K562 (cell line): ENCODE data around the gene PPP4R4. TPM values are rescaled to one million over a fixed set of nuclear protein-coding genes. Genes with fewer than 3 reads are reported as not detected.

Experiments used
- CREBBP ChIP-seq: IDR thresholded peaks from one replicate; pipeline ENCODE4 v1.6.1; 2012; ENCODE audit warnings: low read depth, mild to moderate bottlenecking, control low read depth, inconsistent platforms, low read length
- ETS2 ChIP-seq: IDR thresholded peaks from 2 replicates; pipeline ENCODE4 v1.6.1; 2016; ENCODE audit warnings: borderline replicate concordance, missing genetic modification characterization, mild to moderate bottlenecking, moderate library complexity, missing compliant biosample characterization; ENCODE audit not compliant: poor library complexity, severe bottlenecking
- FOSL1 ChIP-seq: fragments of 200-800 bp; sonication (Bioruptor generic); conservative IDR thresholded peaks from 2 replicates; pipeline ENCODE4 v1.6.1; 2016; ENCODE audit warnings: missing genetic modification characterization, missing compliant biosample characterization
- MGA ChIP-seq: fragments of 450-650 bp; IDR thresholded peaks from 2 replicates; pipeline ENCODE4 v1.6.1; 2016; ENCODE audit warnings: mild to moderate bottlenecking, moderate library complexity
- PTBP1 ChIP-seq: fragments of 200-400 bp; formaldehyde crosslinking; IDR thresholded peaks from 2 replicates; pipeline ENCODE4 v1.6.1; 2017; ENCODE audit warnings: low read depth, low read length
- RAD51 ChIP-seq: fragments of 450-650 bp; IDR thresholded peaks from 2 replicates; pipeline ENCODE4 v1.7.1; 2016; ENCODE audit warnings: low read depth, mild to moderate bottlenecking, borderline replicate concordance
- TAF1 ChIP-seq: IDR thresholded peaks from 2 replicates; pipeline ENCODE4 v1.6.1; 2011; ENCODE audit warnings: mild to moderate bottlenecking, low read length, moderate library complexity; ENCODE audit not compliant: insufficient read depth, control insufficient read depth, severe bottlenecking; ENCODE audit errors: extremely low read depth
- ZNF77 ChIP-seq: fragments of 250-450 bp; sonication (Bioruptor Pico); IDR thresholded peaks from 2 replicates; pipeline ENCODE4 v1.5.0; 2020
- ZSCAN29 ChIP-seq: fragments of 450-650 bp; IDR thresholded peaks from 2 replicates; pipeline ENCODE4 v1.6.1; 2017
- polyA plus RNA-seq, 8 experiments: library from polyadenylated mRNA; depleted of rRNA in 4 of 8; stranded (reverse) in 5 of 8; unstranded in 3 of 8; fragments of >200 nt; fragmentation: Nextera tagmentation in 2 of 8; fragmentation: Illumina TruSeq in 1 of 8; extraction: Ambion mirVana in 2 of 8; extraction: Trizol in 1 of 8; gene quantifications; 2 replicates each; pipeline versions ENCODE4 v1.2.1 to v1.2.3, GENCODE V29; 2011 to 2014; ENCODE audit warnings: inconsistent platforms in 1 of 8, missing spikeins in 1 of 8
- total RNA-seq, 7 experiments: library from RNA; depleted of rRNA in 6 of 7; stranded (reverse); fragments of >200 nt in 6 of 7; fragmentation: Illumina TruSeq in 2 of 7; extraction: Trizol in 2 of 7; gene quantifications; 2 replicates each; pipeline versions ENCODE4 v1.2.1 to v1.2.3, GENCODE V29; 2011 to 2021; ENCODE audit warnings: low replicate concordance in 1 of 7
- TF ChIP-seq, protein P1 (sequence below): fragments of 450-650 bp; formaldehyde crosslinking; IDR thresholded peaks from 2 replicates; pipeline ENCODE4 v1.4.0; 2022; ENCODE audit warnings: missing genetic modification characterization
- TF ChIP-seq, protein P2 (sequence below): fragments of 450-650 bp; formaldehyde crosslinking; IDR thresholded peaks from 2 replicates; pipeline ENCODE4 v1.4.0; 2020; ENCODE audit warnings: mild to moderate bottlenecking
- TF ChIP-seq, protein P3 (sequence below), 2 experiments: IDR thresholded peaks; 2 replicates each; pipeline ENCODE4 v1.6.1; 2012; ENCODE audit warnings: improper control_type of control experiment in 2 of 2, low read depth in 2 of 2, low read length in 2 of 2, borderline replicate concordance in 1 of 2

PPP4R4 gene
- total and polyA plus RNA-seq, 9 of the 15 experiments (the other 6 are each of a cell fraction or from before 2014, with no cell fraction given), result 0.11 to 0.26 TPM; not detected in 7

DNA sequence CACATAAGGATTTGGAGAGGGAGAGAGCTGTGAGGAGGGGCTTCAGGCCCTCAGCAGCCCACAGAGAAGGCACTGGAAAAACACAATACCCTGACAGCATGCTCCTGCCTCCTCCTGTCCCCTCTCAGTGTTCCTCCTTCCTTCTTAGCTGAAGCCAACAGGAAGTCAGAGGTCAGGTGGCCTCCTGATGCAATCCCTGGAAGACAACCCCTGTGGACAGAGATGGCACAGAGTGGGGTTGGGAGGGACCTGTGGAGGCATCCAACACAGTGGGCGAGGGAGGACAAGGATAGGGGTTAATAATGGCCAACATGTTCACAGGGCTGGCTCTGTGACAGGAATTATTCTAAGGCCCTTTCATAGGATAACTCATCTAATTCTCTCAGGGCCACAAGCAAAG, 29.4 kb upstream of the PPP4R4 start (continued):
- TF ChIP-seq PTBP1 (no peak), CREBBP (no peak), ETS2 (tag) (no peak), RAD51 (0 out of 2 replicates have a peak, but pooled peaks have one; percentile 14), TAF1 (no peak), ZNF77 (CRISPR knock-in tag) (no peak), FOSL1 (tag) (no peak), MGA (peak; percentile 32; the same call in 1 of the 2 replicates), ZSCAN29 (no peak)
- TF ChIP-seq, protein P1, sequence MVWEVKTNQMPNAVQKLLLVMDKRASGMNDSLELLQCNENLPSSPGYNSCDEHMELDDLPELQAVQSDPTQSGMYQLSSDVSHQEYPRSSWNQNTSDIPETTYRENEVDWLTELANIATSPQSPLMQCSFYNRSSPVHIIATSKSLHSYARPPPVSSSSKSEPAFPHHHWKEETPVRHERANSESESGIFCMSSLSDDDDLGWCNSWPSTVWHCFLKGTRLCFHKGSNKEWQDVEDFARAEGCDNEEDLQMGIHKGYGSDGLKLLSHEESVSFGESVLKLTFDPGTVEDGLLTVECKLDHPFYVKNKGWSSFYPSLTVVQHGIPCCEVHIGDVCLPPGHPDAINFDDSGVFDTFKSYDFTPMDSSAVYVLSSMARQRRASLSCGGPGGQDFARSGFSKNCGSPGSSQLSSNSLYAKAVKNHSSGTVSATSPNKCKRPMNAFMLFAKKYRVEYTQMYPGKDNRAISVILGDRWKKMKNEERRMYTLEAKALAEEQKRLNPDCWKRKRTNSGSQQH (CRISPR knock-in tag), result no peak
- TF ChIP-seq, protein P2, sequence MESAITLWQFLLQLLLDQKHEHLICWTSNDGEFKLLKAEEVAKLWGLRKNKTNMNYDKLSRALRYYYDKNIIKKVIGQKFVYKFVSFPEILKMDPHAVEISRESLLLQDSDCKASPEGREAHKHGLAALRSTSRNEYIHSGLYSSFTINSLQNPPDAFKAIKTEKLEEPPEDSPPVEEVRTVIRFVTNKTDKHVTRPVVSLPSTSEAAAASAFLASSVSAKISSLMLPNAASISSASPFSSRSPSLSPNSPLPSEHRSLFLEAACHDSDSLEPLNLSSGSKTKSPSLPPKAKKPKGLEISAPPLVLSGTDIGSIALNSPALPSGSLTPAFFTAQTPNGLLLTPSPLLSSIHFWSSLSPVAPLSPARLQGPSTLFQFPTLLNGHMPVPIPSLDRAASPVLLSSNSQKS, result no peak
- TF ChIP-seq, protein P3, sequence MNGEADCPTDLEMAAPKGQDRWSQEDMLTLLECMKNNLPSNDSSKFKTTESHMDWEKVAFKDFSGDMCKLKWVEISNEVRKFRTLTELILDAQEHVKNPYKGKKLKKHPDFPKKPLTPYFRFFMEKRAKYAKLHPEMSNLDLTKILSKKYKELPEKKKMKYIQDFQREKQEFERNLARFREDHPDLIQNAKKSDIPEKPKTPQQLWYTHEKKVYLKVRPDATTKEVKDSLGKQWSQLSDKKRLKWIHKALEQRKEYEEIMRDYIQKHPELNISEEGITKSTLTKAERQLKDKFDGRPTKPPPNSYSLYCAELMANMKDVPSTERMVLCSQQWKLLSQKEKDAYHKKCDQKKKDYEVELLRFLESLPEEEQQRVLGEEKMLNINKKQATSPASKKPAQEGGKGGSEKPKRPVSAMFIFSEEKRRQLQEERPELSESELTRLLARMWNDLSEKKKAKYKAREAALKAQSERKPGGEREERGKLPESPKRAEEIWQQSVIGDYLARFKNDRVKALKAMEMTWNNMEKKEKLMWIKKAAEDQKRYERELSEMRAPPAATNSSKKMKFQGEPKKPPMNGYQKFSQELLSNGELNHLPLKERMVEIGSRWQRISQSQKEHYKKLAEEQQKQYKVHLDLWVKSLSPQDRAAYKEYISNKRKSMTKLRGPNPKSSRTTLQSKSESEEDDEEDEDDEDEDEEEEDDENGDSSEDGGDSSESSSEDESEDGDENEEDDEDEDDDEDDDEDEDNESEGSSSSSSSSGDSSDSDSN (IDR thresholded peaks at IDR 0.05; ENCODE audit: borderline replicate concordance in 1 of 2, low read depth in 2 of 2, low read length in 2 of 2), result no peak
